ENCODE results near the gene DIRAS3.
"Not testable (repeated sequence)": the region's sequence is repeated elsewhere in the genome, so short reads cannot be mapped to it uniquely, and the experiment has no call there.

The DIRAS3 gene, protein sequence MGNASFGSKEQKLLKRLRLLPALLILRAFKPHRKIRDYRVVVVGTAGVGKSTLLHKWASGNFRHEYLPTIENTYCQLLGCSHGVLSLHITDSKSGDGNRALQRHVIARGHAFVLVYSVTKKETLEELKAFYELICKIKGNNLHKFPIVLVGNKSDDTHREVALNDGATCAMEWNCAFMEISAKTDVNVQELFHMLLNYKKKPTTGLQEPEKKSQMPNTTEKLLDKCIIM

DNA sequence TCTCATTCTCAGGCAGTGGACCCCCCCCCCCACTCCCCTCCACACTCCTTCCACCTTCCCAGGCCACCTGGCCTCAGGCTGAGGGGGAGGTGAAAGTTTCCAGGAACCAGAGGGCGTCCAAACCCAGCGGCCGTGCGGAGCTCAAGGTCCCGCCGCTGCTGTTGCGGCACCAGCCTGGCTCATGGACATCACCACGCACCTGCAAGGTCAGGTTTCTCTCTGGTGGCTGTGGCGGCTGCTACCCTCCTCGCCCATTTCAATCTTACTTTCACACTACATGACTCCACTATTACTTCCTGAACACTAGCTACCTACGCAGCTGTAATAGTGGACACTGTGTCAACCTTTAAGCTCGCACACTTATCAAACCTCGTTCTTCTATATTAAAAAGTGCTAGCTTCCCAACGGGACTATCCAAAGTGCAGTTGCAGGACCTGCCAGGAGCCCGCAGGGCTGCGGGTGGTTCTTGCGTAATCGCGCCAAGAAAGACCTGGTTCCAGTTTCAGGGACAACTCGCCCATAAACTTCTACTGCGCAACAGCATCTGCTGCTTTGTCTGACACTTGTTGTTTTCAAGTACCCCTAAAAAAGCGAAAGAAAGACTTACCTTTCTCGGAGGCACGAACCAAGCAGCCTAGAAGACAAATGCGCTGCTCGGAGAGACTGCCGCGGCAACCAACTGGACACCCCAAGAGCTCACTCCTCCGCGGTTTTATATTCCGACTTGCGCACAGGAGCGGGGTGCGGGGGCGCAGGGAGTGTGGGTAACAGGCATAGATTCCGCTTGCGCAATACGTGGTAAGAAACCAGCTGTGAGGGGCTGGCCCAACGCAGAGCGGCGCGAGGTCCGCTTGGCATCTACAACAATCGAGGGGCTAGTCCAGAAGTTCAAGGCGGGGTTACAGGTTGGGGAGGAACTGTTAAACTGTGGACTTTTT lies at the start of gene DIRAS3:
Gene DIRAS3, minus strand, starts transcription at position 687 of the 938 bp plus-strand sequence. CDS start 3,330 bp downstream, outside the sequence.
- DNase-seq = no peak

DNA sequence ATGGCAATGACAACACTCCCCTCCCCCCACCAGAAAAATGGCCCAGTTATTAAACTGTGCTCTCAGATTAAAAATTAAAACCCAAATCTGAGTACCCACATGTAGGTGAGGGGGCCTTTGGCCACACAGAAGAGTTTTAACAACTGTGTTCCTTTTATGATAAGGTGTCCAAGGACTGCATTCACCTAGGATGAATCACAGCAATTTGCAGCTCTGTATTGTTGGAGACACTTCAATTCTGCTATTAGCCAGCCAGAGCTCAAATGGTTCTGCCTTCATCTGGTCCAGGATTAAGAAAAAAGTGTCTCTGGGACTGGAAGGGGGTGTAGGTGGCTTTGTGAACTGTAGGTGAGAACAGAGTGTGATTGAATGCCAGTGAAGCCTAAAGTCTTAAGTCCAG lies 43.3 kb upstream of the DIRAS3 start:
- DNase-seq = no peak

- no peak for DNase-seq
These were observed 36.8 kb upstream of the DIRAS3 start for GRCh38 chr1:68087184-68087583.

- DNase-seq = no peak
These were observed 35.3 kb upstream of the DIRAS3 start for GRCh38 chr1:68085752-68086151.

DNA sequence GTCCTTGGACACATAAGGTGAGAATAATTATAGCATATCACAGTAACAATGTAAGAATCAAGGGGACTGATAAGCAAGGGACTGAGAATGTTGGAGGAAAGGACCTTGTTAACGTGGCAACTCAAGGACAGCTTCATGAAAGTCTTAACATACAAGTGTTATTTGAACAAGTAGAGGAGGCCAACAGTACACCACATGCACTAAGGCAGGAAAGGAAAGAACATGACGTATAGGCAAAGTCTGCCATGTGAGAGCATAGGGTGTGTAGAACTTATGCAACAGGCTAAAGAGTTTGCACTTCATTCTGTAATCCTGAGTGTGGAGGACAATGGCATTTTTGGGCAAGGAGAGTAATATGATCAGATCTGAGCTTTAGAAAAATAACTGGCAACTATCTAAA lies 33.3 kb upstream of the DIRAS3 start:
- no peak for DNase-seq

DNA sequence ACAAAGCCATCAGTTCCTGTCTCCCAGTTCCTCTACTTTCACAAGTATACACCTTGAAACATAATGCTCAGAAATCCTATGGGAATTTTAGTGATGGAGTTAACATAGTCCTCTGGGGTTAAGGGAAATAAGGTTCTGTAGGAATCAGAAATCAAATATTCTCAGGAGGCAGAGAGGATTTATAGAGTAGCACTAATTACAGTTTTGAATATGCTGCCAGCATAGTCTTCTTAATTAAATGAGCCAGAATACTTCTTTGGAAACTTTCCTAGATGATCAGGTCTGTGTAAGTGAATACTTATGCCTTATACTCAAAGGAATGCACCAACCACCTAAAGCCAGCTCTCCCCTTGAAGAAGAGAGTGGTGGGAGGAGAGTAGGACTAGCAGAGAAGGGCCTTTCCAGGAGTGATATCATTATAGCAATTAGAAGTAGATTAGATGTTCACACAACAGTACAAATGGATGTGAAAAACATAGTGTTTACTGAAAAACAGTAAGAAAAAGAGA lies 31.4 kb upstream of the DIRAS3 start:
- DNase-seq = no peak

DNA sequence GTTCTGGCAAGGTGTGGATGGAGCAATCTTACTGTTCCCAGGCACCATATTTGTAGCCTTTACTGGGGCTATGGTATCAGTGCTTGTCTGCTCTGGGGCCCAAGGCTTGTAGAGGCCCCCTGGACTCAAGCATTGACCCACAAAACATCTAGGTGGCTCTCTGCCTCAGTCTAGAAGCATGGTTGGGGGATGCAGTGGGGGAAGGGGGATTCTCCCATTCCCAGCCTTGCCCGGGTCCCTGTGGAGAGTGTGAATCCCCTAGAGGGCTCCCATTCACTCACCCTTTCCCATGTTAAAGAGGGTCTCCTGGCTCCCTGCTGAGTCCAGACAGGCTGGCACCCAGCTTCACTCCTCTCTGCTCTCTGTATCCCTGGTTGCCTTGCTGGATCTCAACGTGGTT lies 28.2 kb upstream of the DIRAS3 start:
- no peak for DNase-seq

DNA sequence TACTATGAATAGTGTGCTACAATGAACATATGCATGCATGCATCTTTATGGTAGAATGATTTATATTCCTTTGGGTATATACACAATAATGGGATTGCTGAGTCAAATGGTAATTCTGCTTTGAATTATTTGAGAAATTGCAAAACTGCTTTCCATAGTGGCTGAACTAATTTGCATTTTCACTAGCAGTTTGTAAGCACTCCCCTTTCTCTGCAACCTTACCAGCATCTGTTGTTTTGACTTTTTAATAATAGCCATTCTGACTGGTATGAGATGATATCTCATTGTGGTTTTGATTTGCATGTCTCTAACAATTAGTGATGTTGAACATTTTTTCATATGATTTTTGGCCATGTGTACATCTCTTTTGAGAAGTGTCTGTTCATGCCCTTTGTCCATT lies 24.0 kb upstream of the DIRAS3 start:
- no peak for DNase-seq

GRCh38 chr1:68065766-68066165 lies 15.3 kb upstream of the DIRAS3 start:
- no peak for DNase-seq

- DNase-seq = not testable (repeated sequence)
These were observed 7.6 kb upstream of the DIRAS3 start for GRCh38 chr1:68058053-68058452.

DNA sequence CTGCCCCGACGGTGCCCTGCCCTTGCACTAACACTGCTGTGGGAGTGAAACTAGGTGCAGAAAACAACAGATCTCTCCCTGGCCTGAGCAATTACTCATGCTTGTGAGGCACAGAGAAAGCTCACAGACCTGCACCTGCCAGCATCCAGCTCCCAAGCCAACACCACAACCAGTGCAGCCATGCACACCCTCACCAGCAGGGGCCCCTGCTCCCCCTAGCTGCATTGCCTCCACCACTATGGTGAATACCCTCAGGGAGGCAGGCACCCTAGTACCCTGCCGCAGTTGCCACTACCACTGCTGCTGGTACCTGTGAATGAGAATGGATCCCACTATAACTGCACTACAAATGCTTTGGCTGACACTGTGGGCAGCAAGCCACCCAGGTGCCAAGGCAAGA lies 7.1 kb upstream of the DIRAS3 start:
- no peak for DNase-seq

DNA sequence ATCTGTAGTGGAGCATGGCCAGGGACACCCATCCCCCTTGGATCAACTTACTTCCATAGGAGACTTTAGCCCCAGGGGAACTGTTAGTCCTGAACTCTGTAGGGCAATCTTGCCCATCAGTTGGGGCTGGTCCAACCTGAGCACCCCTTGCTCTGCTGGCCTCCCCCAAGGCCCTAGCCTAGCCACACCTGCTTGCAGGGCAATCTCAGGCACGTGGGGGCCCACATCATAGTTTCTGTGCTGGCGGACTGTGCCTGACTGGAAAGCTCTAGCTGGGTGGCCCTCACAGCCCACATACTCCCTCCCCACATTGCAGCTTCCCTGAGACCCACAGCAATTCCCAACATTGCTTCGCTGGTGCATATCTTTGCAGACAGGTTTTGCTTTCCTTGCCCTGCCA lies 6.6 kb upstream of the DIRAS3 start:
- DNase-seq = no peak

DNA sequence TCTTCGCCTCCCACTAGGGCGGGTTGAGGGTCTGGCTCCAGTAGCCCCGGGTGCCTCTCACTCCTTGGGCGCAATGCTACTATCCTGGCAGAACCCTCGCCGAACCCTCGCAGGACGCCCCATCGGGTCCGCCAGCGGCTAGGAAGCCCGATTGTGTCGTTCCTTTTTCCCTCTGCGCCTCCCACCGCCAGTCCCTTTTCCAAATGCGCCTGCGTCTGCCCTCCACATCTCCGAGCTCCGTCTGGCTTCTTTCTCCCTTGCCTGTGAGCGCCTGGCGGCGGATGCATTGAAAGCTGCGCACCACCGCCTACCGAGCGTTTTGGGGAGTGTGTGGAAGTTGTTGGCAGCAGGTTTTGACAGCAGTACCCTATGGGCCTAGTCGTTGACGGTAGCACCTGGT lies 1.0 kb upstream of the DIRAS3 start:
- no peak for DNase-seq

DNA sequence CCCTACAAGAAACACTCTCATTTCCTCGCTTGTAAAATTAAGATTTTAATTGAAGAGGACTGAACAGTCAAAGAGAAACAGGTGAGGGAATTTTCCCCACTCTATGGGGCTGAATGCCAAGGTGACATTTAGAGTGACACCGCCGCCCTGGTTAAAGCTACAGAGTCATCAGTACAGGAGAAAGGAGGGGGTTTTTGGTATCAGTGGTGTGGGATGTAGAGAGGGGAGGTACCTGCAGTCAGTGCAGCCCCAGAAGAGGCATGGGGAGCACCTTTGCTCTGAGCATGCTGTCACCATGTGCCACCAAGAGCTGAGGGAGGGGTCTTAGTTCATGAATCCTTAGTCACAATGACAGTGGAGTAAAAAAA lies 2.8 kb downstream of the DIRAS3 start:
- no peak for DNase-seq

GRCh38 chr1:68046885-68047658 lies 3.4 kb downstream of the DIRAS3 start:
- no peak for DNase-seq

DNA sequence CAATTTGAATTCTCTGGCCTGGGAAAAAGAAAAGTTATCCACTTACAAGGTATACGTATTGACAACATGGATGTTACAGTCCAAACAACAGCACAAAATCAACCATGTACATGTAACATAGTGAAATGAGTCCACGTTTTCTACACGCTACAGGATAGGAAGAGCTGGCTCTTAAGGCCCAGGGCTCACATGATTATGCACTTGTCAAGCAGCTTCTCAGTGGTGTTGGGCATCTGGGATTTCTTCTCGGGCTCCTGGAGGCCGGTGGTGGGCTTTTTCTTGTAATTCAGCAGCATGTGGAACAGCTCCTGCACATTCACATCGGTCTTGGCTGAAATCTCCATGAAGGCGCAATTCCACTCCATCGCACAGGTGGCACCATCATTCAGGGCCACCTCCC lies 4.0 kb downstream of the DIRAS3 start:
- no peak for DNase-seq

DNA sequence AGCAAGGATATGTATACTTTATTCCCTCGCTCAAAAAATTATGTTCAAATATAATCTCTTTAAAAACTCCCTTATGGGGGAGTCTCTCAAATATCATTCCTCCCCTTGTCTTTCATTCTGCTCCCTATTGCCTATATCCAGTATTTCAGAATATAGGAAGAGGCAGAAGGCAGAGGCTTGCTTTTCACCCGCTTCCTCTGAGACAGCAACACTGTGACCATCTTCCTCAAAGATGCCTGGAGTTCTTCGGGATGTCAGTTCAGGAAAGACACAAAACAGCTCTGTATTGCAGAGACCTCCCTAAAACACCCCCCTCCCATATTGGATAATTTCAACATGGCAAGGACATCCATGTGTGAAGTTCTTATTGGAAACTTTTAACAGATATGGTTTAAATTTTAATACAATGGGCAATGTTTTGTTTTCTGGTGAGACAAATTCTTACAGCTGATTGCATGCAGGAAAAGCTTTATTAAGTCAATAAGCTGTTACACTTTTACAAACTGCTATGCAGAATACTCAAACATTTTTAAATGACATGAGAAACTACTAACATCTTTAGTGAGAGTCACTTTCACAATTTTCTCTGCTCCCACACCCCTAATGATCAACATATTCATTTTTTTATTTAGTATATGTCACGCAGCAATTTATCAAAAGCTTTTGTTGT lies 4.8 kb downstream of the DIRAS3 start:
- DNase-seq = no peak

- no peak for DNase-seq
These were observed 6.9 kb downstream of the DIRAS3 start for GRCh38 chr1:68043443-68044090.

DNA sequence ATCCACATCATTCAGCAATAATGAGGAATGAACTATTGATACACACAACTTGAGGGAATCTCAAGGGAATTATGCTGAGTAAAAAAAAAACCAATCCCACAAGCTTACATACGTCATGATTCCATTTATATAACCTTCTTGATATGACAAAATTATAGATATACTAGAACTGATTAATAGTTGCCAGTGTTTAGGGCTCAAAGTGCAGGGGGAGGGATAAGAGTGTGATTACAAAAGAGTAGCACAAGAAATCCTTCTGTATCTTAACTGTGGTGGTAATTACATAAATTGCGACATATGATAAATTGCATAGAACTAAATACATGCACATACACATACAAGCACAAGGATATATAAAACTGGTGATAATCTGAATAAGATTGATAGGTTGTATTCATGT lies 13.5 kb downstream of the DIRAS3 start:
- no peak for DNase-seq

GRCh38 chr1:68029444-68029843 lies 21.0 kb downstream of the DIRAS3 start:
- no peak for DNase-seq

GRCh38 chr1:68028566-68028965 lies 21.9 kb downstream of the DIRAS3 start:
- no peak for DNase-seq

DNA sequence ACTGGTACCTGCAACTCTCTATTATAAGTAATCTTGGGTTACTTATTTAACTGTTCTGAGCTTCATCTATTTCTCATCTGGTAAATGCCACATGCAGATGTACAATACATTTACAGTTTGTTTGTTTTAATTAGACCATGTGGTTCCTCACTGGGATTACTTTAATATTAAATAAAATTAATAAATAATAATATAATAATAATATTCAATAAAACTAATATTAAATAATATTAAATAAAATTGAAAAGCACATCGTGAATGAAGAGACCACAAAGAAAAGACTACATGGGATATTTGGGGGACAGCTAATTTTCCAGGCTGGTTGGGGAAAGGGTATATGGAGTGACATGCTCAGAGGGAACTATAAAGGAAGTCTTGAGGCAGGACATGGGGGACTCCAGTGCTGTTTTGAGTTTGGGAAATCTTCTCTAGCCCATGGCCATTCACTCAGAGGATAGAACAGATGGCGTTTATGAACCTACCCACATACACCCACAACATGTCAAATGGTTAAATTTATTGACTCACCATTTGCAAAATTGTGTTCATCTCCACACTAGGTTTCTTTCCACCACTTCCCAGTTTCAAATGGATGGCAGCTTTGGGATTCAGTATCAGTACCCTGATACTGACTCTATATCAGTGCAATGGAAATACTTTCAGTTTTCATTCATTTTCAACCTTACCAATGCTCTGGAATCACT lies 25.6 kb downstream of the DIRAS3 start:
- DNase-seq = no peak
